Measurements from ENCODE around the gene SNRPN. TPM values are rescaled to one million over a fixed set of nuclear protein-coding genes. Genes with fewer than 3 reads are reported as not detected.
"Not testable (repeated sequence)": the region's sequence is repeated elsewhere in the genome, so short reads cannot be mapped to it uniquely, and the experiment has no call there.

The SNRPN gene
- total RNA-seq, 1 experiment from 2014 or later, result 800 TPM

DNA sequence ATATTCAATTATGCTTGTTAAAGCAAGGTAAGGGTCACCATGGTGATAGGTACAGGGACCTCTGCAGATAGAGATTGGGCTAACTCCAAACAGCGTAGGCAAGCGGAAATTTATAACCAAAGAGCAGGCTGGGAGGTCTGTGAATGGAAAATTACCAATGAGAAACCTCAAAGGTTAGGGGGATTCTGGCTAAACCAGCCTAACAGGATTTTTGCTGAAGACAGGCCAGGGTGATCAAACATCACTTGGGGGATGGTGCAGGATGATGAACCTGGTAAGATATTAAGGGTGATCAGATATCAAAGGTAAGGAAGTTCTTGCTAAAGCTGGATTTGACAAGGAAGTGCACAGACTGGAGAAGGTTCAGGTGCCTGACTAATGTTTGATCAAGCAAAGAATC, 35.3 kb upstream of the SNRPN start:
- ATAC-seq (peak; percentile 66), DNase-seq (ENCODE audit: low spot score) (no peak)
- Mint-ChIP-seq H3K4me1 (peaks cover 41% of the 10 kb centered on the region), H3K27me3 (ENCODE audit: low read depth) (peaks cover 2% of the 10 kb centered on the region; the same call in 1 of the 2 replicates), H3K4me3 (peak overlapping the region; percentile 54), H3K36me3 (peaks cover 29% of the 10 kb centered on the region), H3K9me3 (peaks cover 27% of the 10 kb centered on the region), H3K27ac (peak overlapping the region; percentile 92)
- POLR2A ChIA-PET, result interaction anchor here (0.6 to 1.3 kb wide), 3 partner anchors 26 to 62 kb away, joined by 3 to 4 read pairs (median 3); no protein-coding TSS in a partner anchor
- CTCF ChIA-PET, result interaction anchor here (0.7 kb wide), 2 partner anchors 9 to 145 kb away, joined by 3 read pairs; no protein-coding TSS in a partner anchor
- TF ChIP-seq, protein P1, sequence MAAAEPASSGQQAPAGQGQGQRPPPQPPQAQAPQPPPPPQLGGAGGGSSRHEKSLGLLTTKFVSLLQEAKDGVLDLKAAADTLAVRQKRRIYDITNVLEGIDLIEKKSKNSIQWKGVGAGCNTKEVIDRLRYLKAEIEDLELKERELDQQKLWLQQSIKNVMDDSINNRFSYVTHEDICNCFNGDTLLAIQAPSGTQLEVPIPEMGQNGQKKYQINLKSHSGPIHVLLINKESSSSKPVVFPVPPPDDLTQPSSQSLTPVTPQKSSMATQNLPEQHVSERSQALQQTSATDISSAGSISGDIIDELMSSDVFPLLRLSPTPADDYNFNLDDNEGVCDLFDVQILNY (CRISPR knock-in tag; IDR thresholded peaks at IDR 0.05), result no peak
- TF ChIP-seq, protein P2, sequence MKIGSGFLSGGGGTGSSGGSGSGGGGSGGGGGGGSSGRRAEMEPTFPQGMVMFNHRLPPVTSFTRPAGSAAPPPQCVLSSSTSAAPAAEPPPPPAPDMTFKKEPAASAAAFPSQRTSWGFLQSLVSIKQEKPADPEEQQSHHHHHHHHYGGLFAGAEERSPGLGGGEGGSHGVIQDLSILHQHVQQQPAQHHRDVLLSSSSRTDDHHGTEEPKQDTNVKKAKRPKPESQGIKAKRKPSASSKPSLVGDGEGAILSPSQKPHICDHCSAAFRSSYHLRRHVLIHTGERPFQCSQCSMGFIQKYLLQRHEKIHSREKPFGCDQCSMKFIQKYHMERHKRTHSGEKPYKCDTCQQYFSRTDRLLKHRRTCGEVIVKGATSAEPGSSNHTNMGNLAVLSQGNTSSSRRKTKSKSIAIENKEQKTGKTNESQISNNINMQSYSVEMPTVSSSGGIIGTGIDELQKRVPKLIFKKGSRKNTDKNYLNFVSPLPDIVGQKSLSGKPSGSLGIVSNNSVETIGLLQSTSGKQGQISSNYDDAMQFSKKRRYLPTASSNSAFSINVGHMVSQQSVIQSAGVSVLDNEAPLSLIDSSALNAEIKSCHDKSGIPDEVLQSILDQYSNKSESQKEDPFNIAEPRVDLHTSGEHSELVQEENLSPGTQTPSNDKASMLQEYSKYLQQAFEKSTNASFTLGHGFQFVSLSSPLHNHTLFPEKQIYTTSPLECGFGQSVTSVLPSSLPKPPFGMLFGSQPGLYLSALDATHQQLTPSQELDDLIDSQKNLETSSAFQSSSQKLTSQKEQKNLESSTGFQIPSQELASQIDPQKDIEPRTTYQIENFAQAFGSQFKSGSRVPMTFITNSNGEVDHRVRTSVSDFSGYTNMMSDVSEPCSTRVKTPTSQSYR (CRISPR knock-in tag; IDR thresholded peaks at IDR 0.05), result peak; percentile 41; the same call in 1 of the 2 replicates

DNA sequence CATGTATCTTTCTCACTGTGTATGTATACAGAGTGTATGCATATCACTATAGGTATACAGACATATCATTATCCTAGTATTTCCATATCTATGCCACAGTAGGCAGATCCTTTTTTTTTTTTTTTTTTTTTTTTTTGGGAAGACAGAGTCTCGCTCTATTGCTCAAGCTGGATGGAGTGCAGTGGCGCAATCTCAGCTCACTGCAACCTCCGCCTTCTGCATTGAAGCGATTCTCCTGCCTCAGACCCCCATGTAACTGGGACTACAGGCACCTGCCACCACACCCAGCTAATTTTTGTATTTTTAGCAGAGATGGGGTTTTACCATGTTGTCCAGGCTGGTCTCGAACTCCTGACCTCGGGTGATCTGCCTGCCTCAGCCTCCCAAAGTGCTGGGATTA, 32.0 kb upstream of the SNRPN start:
- POLR2A ChIA-PET, result interaction anchor here (1.1 kb wide), 1 partner anchor 33 kb away, joined by 3 read pairs; no protein-coding TSS in a partner anchor
- not testable (repeated sequence) for ATAC-seq

DNA sequence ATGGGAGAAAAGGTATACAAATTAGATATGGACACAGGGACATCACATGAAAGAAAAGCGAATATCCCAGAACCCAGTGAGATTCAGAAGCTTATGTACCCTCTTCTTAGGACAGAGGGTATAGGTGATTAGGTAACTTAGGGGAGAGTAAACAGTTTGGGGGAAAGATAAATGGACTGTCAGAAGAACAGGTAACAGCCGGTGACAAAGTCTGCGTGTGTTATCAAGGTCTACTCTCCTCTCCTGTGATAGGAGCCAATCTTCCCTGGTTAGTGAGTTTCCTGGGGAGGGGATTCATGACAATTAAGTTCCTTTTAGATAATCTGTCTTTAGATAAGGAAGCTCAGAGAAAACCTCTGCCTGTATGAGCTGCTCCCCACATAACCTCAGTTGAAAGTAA, 30.6 kb upstream of the SNRPN start:
- ATAC-seq (no peak), DNase-seq (ENCODE audit: low spot score) (no peak)
- Mint-ChIP-seq H3K4me3 (no peak overlapping the region), H3K9me3 (peaks cover 15% of the 10 kb centered on the region), H3K36me3 (peaks cover 36% of the 10 kb centered on the region), H3K27ac (no peak overlapping the region), H3K4me1 (peaks cover 43% of the 10 kb centered on the region), H3K27me3 (ENCODE audit: low read depth) (peaks cover 2% of the 10 kb centered on the region; the same call in 1 of the 2 replicates)
- CTCF ChIA-PET, result no interaction called here
- TF ChIP-seq, protein P3, sequence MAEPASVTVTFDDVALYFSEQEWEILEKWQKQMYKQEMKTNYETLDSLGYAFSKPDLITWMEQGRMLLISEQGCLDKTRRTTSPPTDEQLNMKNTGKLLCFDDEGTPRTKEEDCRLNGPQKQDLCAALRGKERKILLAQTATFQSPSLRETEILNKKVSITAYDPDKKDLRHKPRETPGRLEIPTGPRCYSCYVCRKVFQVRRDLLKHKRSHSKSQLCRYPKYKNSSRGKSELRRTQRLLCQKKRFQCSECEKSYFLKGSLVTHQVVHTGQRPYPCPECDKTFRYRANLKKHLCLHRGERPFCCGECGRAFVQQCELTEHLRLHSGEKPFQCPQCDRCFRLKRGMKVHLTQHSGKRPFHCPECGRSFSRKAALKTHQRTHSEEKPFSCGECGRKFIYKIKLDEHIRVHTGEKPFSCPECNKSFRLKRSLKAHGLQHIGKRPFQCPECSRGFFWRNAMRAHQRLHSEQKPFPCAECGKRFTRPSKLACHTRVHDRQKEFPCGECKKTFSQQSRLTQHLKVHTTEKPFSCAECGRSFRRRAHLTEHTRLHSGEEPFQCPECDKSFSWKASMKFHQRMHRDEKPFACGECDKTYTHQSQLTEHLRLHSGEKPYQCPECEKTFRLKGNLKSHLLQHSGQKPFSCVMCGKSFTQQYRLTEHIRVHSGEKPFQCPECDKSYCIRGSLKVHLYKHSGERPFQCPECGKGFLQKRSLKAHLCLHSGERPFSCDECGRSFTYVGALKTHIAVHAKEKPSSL (CRISPR knock-in tag; conservative IDR thresholded peaks at IDR 0.05), result no peak
- TF ChIP-seq RELA (CRISPR knock-in tag; IDR thresholded peaks at IDR 0.05; ENCODE audit: borderline replicate concordance) (no peak), ZNF671 (CRISPR knock-in tag; IDR thresholded peaks at IDR 0.05) (no peak), PRRX2 (CRISPR knock-in tag; IDR thresholded peaks at IDR 0.05) (no peak), ZBTB21 (CRISPR knock-in tag; IDR thresholded peaks at IDR 0.05; ENCODE audit: borderline replicate concordance) (no peak), ATF1 (CRISPR knock-in tag; IDR thresholded peaks at IDR 0.05) (no peak)
- TF ChIP-seq, protein P4, sequence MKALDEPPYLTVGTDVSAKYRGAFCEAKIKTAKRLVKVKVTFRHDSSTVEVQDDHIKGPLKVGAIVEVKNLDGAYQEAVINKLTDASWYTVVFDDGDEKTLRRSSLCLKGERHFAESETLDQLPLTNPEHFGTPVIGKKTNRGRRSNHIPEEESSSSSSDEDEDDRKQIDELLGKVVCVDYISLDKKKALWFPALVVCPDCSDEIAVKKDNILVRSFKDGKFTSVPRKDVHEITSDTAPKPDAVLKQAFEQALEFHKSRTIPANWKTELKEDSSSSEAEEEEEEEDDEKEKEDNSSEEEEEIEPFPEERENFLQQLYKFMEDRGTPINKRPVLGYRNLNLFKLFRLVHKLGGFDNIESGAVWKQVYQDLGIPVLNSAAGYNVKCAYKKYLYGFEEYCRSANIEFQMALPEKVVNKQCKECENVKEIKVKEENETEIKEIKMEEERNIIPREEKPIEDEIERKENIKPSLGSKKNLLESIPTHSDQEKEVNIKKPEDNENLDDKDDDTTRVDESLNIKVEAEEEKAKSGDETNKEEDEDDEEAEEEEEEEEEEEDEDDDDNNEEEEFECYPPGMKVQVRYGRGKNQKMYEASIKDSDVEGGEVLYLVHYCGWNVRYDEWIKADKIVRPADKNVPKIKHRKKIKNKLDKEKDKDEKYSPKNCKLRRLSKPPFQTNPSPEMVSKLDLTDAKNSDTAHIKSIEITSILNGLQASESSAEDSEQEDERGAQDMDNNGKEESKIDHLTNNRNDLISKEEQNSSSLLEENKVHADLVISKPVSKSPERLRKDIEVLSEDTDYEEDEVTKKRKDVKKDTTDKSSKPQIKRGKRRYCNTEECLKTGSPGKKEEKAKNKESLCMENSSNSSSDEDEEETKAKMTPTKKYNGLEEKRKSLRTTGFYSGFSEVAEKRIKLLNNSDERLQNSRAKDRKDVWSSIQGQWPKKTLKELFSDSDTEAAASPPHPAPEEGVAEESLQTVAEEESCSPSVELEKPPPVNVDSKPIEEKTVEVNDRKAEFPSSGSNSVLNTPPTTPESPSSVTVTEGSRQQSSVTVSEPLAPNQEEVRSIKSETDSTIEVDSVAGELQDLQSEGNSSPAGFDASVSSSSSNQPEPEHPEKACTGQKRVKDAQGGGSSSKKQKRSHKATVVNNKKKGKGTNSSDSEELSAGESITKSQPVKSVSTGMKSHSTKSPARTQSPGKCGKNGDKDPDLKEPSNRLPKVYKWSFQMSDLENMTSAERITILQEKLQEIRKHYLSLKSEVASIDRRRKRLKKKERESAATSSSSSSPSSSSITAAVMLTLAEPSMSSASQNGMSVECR (CRISPR knock-in tag; IDR thresholded peaks at IDR 0.05; ENCODE audit: borderline replicate concordance), result no peak
- TF ChIP-seq, protein P5, sequence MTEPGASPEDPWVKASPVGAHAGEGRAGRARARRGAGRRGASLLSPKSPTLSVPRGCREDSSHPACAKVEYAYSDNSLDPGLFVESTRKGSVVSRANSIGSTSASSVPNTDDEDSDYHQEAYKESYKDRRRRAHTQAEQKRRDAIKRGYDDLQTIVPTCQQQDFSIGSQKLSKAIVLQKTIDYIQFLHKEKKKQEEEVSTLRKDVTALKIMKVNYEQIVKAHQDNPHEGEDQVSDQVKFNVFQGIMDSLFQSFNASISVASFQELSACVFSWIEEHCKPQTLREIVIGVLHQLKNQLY (CRISPR knock-in tag; IDR thresholded peaks at IDR 0.05), result no peak
- TF ChIP-seq, protein P6, sequence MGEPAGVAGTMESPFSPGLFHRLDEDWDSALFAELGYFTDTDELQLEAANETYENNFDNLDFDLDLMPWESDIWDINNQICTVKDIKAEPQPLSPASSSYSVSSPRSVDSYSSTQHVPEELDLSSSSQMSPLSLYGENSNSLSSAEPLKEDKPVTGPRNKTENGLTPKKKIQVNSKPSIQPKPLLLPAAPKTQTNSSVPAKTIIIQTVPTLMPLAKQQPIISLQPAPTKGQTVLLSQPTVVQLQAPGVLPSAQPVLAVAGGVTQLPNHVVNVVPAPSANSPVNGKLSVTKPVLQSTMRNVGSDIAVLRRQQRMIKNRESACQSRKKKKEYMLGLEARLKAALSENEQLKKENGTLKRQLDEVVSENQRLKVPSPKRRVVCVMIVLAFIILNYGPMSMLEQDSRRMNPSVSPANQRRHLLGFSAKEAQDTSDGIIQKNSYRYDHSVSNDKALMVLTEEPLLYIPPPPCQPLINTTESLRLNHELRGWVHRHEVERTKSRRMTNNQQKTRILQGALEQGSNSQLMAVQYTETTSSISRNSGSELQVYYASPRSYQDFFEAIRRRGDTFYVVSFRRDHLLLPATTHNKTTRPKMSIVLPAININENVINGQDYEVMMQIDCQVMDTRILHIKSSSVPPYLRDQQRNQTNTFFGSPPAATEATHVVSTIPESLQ (CRISPR knock-in tag; IDR thresholded peaks at IDR 0.05), result no peak
- TF ChIP-seq, protein P7, sequence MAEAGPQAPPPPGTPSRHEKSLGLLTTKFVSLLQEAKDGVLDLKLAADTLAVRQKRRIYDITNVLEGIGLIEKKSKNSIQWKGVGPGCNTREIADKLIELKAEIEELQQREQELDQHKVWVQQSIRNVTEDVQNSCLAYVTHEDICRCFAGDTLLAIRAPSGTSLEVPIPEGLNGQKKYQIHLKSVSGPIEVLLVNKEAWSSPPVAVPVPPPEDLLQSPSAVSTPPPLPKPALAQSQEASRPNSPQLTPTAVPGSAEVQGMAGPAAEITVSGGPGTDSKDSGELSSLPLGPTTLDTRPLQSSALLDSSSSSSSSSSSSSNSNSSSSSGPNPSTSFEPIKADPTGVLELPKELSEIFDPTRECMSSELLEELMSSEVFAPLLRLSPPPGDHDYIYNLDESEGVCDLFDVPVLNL (CRISPR knock-in tag; IDR thresholded peaks at IDR 0.05; ENCODE audit: borderline replicate concordance, low read depth), result no peak
- POLR2A ChIA-PET, result no interaction called here

More for the DNA sequence above, 32.0 kb upstream of the SNRPN start:
- peaks cover 43% of the 10 kb centered on the region for H3K4me1 Mint-ChIP-seq
- CTCF ChIA-PET, result interaction anchor here (0.6 kb wide), 1 partner anchor 35 kb away, joined by 4 read pairs; no protein-coding TSS in a partner anchor
- H3K27ac Mint-ChIP-seq; H3K4me3 Mint-ChIP-seq; H3K9me3 Mint-ChIP-seq; DNase-seq (ENCODE audit: low spot score); H3K27me3 Mint-ChIP-seq (ENCODE audit: low read depth): not testable (repeated sequence)
- H3K36me3 Mint-ChIP-seq, result peaks cover 25% of the 10 kb centered on the region
